SJCRH30 (cell line): ENCODE measurements around the gene VWA2. TPM values are rescaled to one million over a fixed set of nuclear protein-coding genes. Genes with fewer than 3 reads are reported as not detected.

ENCODE experiments used
- DNase-seq, 2 experiments: peaks; one replicate each; pipeline ENCODE4 v3.0.0-alpha.2; 2015 to 2020
- H3K27ac ChIP-seq: fragments of 250-450 bp; sonication (Bioruptor Pico); 2 replicates; pipeline ENCODE4 v1.5.1; 2020; ENCODE audit warnings: mild to moderate bottlenecking, moderate library complexity
- H3K27me3 ChIP-seq: fragments of 250-450 bp; sonication (Bioruptor Pico); 2 replicates; pipeline ENCODE4 v1.5.1; 2020; ENCODE audit warnings: mild to moderate bottlenecking, moderate library complexity
- H3K36me3 ChIP-seq: fragments of 250-450 bp; sonication (Bioruptor Pico); 2 replicates; pipeline ENCODE4 v1.5.1; 2020; ENCODE audit warnings: mild to moderate bottlenecking, moderate library complexity
- H3K4me1 ChIP-seq: fragments of 250-450 bp; sonication (Bioruptor Pico); 2 replicates; pipeline ENCODE4 v1.5.1; 2020; ENCODE audit warnings: mild to moderate bottlenecking, moderate library complexity
- H3K4me3 ChIP-seq: fragments of 250-450 bp; sonication (Bioruptor Pico); 2 replicates; pipeline ENCODE4 v1.5.1; 2020; ENCODE audit warnings: mild to moderate bottlenecking, moderate library complexity
- H3K9me3 ChIP-seq: fragments of 250-450 bp; sonication (Bioruptor Pico); replicated peaks from 2 replicates; pipeline ENCODE4 v1.5.1; 2020; ENCODE audit warnings: mild to moderate bottlenecking, moderate library complexity
- total RNA-seq: library from RNA; depleted of rRNA; stranded (reverse); fragments of >200 nt; shearing (Covaris generic); gene quantifications from 2 replicates; pipeline ENCODE4 v1.2.3, GENCODE V29; 2014

The VWA2 gene
- total RNA-seq, 1 experiment from 2014 or later = not detected

- Histone ChIP-seq H3K36me3 (no peaks in the 10 kb centered on the region), H3K4me3 (no peak overlapping the region), H3K27ac (no peak overlapping the region), H3K27me3 (0 out of 2 replicates have a peak, but pooled peaks cover under 1% of the 10 kb centered on the region), H3K4me1 (no peaks in the 10 kb centered on the region), H3K9me3 (0 out of 2 replicates have a peak, but pooled peaks cover 2% of the 10 kb centered on the region)
- no peak for DNase-seq
Measured at GRCh38 chr10:114288424-114289095, 49.5 kb downstream of the VWA2 start.

GRCh38 chr10:114289096-114289436 is 50.0 kb downstream of the VWA2 start:
- no peak for DNase-seq

GRCh38 chr10:114290038-114290437 is 51.0 kb downstream of the VWA2 start:
- no peak overlapping the region for H3K4me3 ChIP-seq
- no peak overlapping the region for H3K27ac ChIP-seq
- DNase-seq = no peak
- no peaks in the 10 kb centered on the region for H3K27me3 ChIP-seq
- no peaks in the 10 kb centered on the region for H3K4me1 ChIP-seq
- H3K9me3 ChIP-seq = 0 out of 2 replicates have a peak, but pooled peaks cover under 1% of the 10 kb centered on the region
- no peaks in the 10 kb centered on the region for H3K36me3 ChIP-seq

More at GRCh38 chr10:114289096-114289436, 50.0 kb downstream of the VWA2 start:
- Histone ChIP-seq H3K4me3 (no peak overlapping the region), H3K27ac (no peak overlapping the region), H3K9me3 (no peaks in the 10 kb centered on the region), H3K36me3 (no peaks in the 10 kb centered on the region), H3K4me1 (no peaks in the 10 kb centered on the region), H3K27me3 (no peaks in the 10 kb centered on the region)

- Histone ChIP-seq H3K4me3 (no peak overlapping the region), H3K4me1 (no peaks in the 10 kb centered on the region), H3K9me3 (peaks cover 9% of the 10 kb centered on the region; the same call in 1 of the 2 replicates), H3K36me3 (no peaks in the 10 kb centered on the region), H3K27ac (no peak overlapping the region), H3K27me3 (no peaks in the 10 kb centered on the region)
- DNase-seq = no peak
Measured at GRCh38 chr10:114291076-114291475, 52.0 kb downstream of the VWA2 start.

GRCh38 chr10:114291516-114291915 is 52.5 kb downstream of the VWA2 start:
- Histone ChIP-seq H3K27ac (no peak overlapping the region), H3K36me3 (no peaks in the 10 kb centered on the region), H3K4me1 (no peaks in the 10 kb centered on the region), H3K4me3 (no peak overlapping the region), H3K9me3 (peaks cover 9% of the 10 kb centered on the region; the same call in 1 of the 2 replicates), H3K27me3 (no peaks in the 10 kb centered on the region)
- DNase-seq = no peak

- H3K4me3 ChIP-seq = no peak overlapping the region
- no peak for DNase-seq
- H3K27me3 ChIP-seq = no peaks in the 10 kb centered on the region
- peaks cover 9% of the 10 kb centered on the region; the same call in 1 of the 2 replicates for H3K9me3 ChIP-seq
- H3K4me1 ChIP-seq = no peaks in the 10 kb centered on the region
- no peaks in the 10 kb centered on the region for H3K36me3 ChIP-seq
- H3K27ac ChIP-seq = no peak overlapping the region
Measured at GRCh38 chr10:114293075-114293474, 54.0 kb downstream of the VWA2 start.

GRCh38 chr10:114294549-114294948 is 55.5 kb downstream of the VWA2 start:
- DNase-seq = no peak
- Histone ChIP-seq H3K36me3 (no peaks in the 10 kb centered on the region), H3K9me3 (peaks cover 9% of the 10 kb centered on the region; the same call in 1 of the 2 replicates), H3K27me3 (no peaks in the 10 kb centered on the region), H3K4me3 (no peak overlapping the region), H3K27ac (no peak overlapping the region), H3K4me1 (no peaks in the 10 kb centered on the region)

GRCh38 chr10:114295393-114295792 is 56.3 kb downstream of the VWA2 start:
- H3K9me3 ChIP-seq = peaks cover 9% of the 10 kb centered on the region; the same call in 1 of the 2 replicates
- H3K27me3 ChIP-seq = no peaks in the 10 kb centered on the region
- no peak for DNase-seq
- H3K4me3 ChIP-seq = no peak overlapping the region
- H3K4me1 ChIP-seq = no peaks in the 10 kb centered on the region
- no peak overlapping the region for H3K27ac ChIP-seq
- no peaks in the 10 kb centered on the region for H3K36me3 ChIP-seq

GRCh38 chr10:114297136-114297705 is 58.2 kb downstream of the VWA2 start:
- no peaks in the 10 kb centered on the region for H3K27me3 ChIP-seq
- H3K9me3 ChIP-seq = peaks cover 9% of the 10 kb centered on the region; the same call in 1 of the 2 replicates
- DNase-seq = no peak
- no peak overlapping the region for H3K4me3 ChIP-seq
- H3K36me3 ChIP-seq = no peaks in the 10 kb centered on the region
- H3K27ac ChIP-seq = no peak overlapping the region
- no peaks in the 10 kb centered on the region; the same call in 1 of the 2 replicates for H3K4me1 ChIP-seq

GRCh38 chr10:114300036-114300645 is 61.1 kb downstream of the VWA2 start:
- no peak for DNase-seq
- Histone ChIP-seq H3K27ac (no peak overlapping the region), H3K4me3 (no peak overlapping the region), H3K4me1 (peaks cover 3% of the 10 kb centered on the region; the same call in 1 of the 2 replicates), H3K9me3 (peaks cover 8% of the 10 kb centered on the region; the same call in 1 of the 2 replicates), H3K36me3 (no peaks in the 10 kb centered on the region), H3K27me3 (no peaks in the 10 kb centered on the region)

- H3K9me3 ChIP-seq = no peaks in the 10 kb centered on the region
- peaks cover 3% of the 10 kb centered on the region; the same call in 1 of the 2 replicates for H3K4me1 ChIP-seq
- no peak overlapping the region for H3K4me3 ChIP-seq
- H3K36me3 ChIP-seq = no peaks in the 10 kb centered on the region
- no peak overlapping the region for H3K27ac ChIP-seq
- DNase-seq = no peak
- no peaks in the 10 kb centered on the region for H3K27me3 ChIP-seq
Measured at GRCh38 chr10:114301177-114301576, 62.1 kb downstream of the VWA2 start.

- Histone ChIP-seq H3K9me3 (no peaks in the 10 kb centered on the region), H3K27me3 (no peaks in the 10 kb centered on the region), H3K36me3 (no peaks in the 10 kb centered on the region), H3K27ac (no peak overlapping the region), H3K4me1 (peaks cover 3% of the 10 kb centered on the region; the same call in 1 of the 2 replicates), H3K4me3 (no peak overlapping the region)
- DNase-seq = peak in 1 of 2 experiments; percentile 9
Measured at GRCh38 chr10:114301951-114302710, 63.1 kb downstream of the VWA2 start.

GRCh38 chr10:114303556-114303955 is 64.5 kb downstream of the VWA2 start:
- Histone ChIP-seq H3K36me3 (no peaks in the 10 kb centered on the region), H3K27me3 (no peaks in the 10 kb centered on the region), H3K4me1 (peaks cover 3% of the 10 kb centered on the region; the same call in 1 of the 2 replicates), H3K27ac (no peak overlapping the region), H3K9me3 (no peaks in the 10 kb centered on the region), H3K4me3 (no peak overlapping the region)
- no peak for DNase-seq

GRCh38 chr10:114304017-114304570 is 65.0 kb downstream of the VWA2 start:
- H3K4me3 ChIP-seq = peak overlapping the region; percentile 53
- H3K9me3 ChIP-seq = no peaks in the 10 kb centered on the region
- H3K4me1 ChIP-seq = peaks cover 3% of the 10 kb centered on the region; the same call in 1 of the 2 replicates
- H3K27ac ChIP-seq = peak overlapping the region; percentile 12; the same call in 1 of the 2 replicates
- no peaks in the 10 kb centered on the region for H3K27me3 ChIP-seq
- peak; percentile 85 to 96 for DNase-seq
- no peaks in the 10 kb centered on the region for H3K36me3 ChIP-seq
